Measurements from ENCODE around the gene RALGPS1. TPM values are rescaled to one million over a fixed set of nuclear protein-coding genes. Genes with fewer than 3 reads are reported as not detected.
A peak's percentile ranks its signal among the peaks of the same experiment; 100 is the strongest.

The RALGPS1 gene
- total RNA-seq, 2 experiments from 2014 or later = 14.1 to 14.4 TPM

DNA sequence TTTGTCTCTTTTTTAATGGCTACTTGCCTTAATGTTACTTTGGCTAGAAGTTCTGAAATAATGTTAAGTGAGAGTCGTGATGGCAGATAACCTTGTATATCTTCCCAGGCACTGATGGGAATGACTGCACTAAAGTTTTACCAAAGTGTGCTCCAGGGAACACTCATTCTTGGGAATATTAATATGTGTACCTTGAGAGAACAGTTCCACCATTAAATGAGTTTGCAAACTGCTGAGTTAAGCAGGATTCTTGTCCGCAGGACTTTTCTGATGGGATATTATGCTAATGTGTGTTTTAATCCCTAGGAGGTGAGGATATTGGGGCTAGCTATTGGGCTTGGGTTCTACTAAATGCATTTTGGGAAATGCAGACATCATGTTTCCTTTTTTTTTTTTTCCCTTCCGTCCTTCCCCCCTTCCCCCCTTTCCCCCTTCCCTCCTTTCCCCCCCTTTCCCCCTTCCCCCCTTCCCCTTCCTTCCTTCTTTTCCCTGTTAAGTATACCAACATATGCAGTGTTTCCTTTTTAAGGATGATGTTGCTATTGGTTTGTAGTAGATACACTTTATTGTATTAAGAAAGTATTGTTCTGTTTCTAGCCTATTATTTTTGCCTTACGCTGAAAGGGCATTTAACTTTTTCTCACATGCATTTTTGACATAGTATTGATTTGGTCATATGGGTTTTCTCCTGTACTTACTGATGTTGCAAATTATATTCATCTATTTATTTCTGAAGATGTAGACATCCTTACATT, 38.6 kb upstream of the RALGPS1 start:
- intact Hi-C loops (cut with micrococcal nuclease; ENCODE audit: unreplicated experiment) = no loop called here
- no TSS peak for BruUV-seq (replicated peaks)
- CTCF ChIA-PET (ENCODE audit: unreplicated experiment) = no interaction called here
- Histone ChIP-seq H4K20me1 (ENCODE audit: insufficient read depth, low read length) (no peaks in the 10 kb centered on the region), H3K9me2 (ENCODE audit: insufficient read depth, low read length) (no peaks in the 10 kb centered on the region), H3K4me1 (ENCODE audit: insufficient read depth, low read length, poor library complexity, severe bottlenecking) (peaks cover 12% of the 10 kb centered on the region), H3K4me2 (ENCODE audit: low read length) (no peak overlapping the region), H2AFZ (ENCODE audit: low read length) (no peak overlapping the region), H3K36me3 (ENCODE audit: insufficient read depth, low read length) (peaks cover 19% of the 10 kb centered on the region), H3K79me2 (ENCODE audit: insufficient read depth, low read depth, low read length) (no peaks in the 10 kb centered on the region), H3K4me3 (ENCODE audit: low read depth, low read length, poor library complexity, severe bottlenecking) (no peak overlapping the region), H3K9me3 (ENCODE audit: low read length) (no peaks in the 10 kb centered on the region), H3K27ac (ENCODE audit: low read depth, low read length, poor library complexity, severe bottlenecking) (no peak overlapping the region)
- POLR2A ChIA-PET = no interaction called here
- no peak for DNase-seq (ENCODE audit: low spot score)
- TF ChIP-seq, protein P1, sequence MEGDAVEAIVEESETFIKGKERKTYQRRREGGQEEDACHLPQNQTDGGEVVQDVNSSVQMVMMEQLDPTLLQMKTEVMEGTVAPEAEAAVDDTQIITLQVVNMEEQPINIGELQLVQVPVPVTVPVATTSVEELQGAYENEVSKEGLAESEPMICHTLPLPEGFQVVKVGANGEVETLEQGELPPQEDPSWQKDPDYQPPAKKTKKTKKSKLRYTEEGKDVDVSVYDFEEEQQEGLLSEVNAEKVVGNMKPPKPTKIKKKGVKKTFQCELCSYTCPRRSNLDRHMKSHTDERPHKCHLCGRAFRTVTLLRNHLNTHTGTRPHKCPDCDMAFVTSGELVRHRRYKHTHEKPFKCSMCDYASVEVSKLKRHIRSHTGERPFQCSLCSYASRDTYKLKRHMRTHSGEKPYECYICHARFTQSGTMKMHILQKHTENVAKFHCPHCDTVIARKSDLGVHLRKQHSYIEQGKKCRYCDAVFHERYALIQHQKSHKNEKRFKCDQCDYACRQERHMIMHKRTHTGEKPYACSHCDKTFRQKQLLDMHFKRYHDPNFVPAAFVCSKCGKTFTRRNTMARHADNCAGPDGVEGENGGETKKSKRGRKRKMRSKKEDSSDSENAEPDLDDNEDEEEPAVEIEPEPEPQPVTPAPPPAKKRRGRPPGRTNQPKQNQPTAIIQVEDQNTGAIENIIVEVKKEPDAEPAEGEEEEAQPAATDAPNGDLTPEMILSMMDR (conservative IDR thresholded peaks at IDR 0.05; ENCODE audit: low read length) = no peak
- TF ChIP-seq EZH2phosphoT487 (IDR thresholded peaks at IDR 0.05; ENCODE audit: borderline replicate concordance, low read depth, low read length) = no peak

DNA sequence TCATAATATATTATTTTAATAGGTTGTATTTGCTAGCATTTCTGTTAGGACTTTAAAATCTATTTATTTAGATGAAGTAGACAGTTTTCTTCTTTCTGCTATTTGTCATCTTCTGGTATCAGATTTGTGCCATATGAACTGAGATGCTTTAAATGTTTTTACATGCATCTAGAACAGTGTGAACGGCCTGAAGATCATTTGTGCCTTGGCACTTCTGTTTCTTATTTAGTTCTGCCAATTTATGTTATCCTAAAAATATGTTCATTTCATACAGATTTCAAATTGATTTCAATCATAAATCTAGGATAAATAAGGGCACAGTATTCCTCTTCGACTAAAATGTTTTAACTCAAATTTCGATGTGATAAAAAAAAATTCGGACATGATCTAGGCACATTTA, 38.1 kb upstream of the RALGPS1 start:
- POLR2A ChIA-PET = no interaction called here
- intact Hi-C loops (cut with micrococcal nuclease; ENCODE audit: unreplicated experiment) = no loop called here

DNA sequence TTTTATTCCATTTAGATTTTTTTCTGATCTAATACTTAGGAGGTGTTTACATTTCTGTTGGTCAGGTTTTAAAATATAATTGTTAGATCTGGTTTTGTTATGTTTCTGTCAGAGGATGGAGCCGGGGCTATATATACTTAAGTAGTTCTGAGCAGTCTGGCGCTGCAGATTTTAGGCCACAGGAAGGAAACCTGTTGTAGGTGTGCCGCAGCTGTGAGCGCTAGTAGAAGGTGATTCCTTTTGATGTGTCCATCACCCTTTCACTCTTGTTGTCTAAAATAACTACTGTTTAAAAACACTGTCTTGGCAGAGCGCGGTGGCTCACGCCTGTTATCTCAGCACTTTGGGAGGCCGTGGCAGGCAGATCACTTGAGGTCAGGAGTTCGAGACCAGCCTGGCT, 37.2 kb upstream of the RALGPS1 start:
- peaks cover 24% of the 10 kb centered on the region for H3K36me3 ChIP-seq (ENCODE audit: insufficient read depth, low read length)
- no peak overlapping the region for H3K27ac ChIP-seq (ENCODE audit: low read depth, low read length, poor library complexity, severe bottlenecking)
- ChIA-PET POLR2A (no interaction called here), CTCF (ENCODE audit: unreplicated experiment) (no interaction called here)
- no peak overlapping the region for H3K4me3 ChIP-seq (ENCODE audit: low read depth, low read length, poor library complexity, severe bottlenecking)
- no peaks in the 10 kb centered on the region for H3K9me2 ChIP-seq (ENCODE audit: insufficient read depth, low read length)
- H3K4me2 ChIP-seq (ENCODE audit: low read length) = no peak overlapping the region
- intact Hi-C loops (cut with micrococcal nuclease; ENCODE audit: unreplicated experiment) = no loop called here
- H3K4me1 ChIP-seq (ENCODE audit: insufficient read depth, low read length, poor library complexity, severe bottlenecking) = peaks cover 12% of the 10 kb centered on the region
- H4K20me1 ChIP-seq (ENCODE audit: insufficient read depth, low read length) = 0 out of 2 replicates have a peak, but pooled peaks cover 6% of the 10 kb centered on the region
- no TSS peak for BruUV-seq (replicated peaks)
- H3K9me3 ChIP-seq (ENCODE audit: low read length) = no peaks in the 10 kb centered on the region
- DNase-seq (ENCODE audit: low spot score) = peak; percentile 34
- no peak for TF ChIP-seq EZH2phosphoT487 (IDR thresholded peaks at IDR 0.05; ENCODE audit: borderline replicate concordance, low read depth, low read length)
- TF ChIP-seq, protein P1 (conservative IDR thresholded peaks at IDR 0.05; ENCODE audit: low read length) = no peak
- no peaks in the 10 kb centered on the region for H3K79me2 ChIP-seq (ENCODE audit: insufficient read depth, low read depth, low read length)
- H2AFZ ChIP-seq (ENCODE audit: low read length) = no peak overlapping the region

More for the DNA sequence above, 38.1 kb upstream of the RALGPS1 start:
- CTCF ChIA-PET (ENCODE audit: unreplicated experiment) = no interaction called here
- Histone ChIP-seq H3K36me3 (ENCODE audit: insufficient read depth, low read length) (peaks cover 23% of the 10 kb centered on the region), H2AFZ (ENCODE audit: low read length) (no peak overlapping the region), H3K9me3 (ENCODE audit: low read length) (no peaks in the 10 kb centered on the region), H3K79me2 (ENCODE audit: insufficient read depth, low read depth, low read length) (no peaks in the 10 kb centered on the region), H3K4me1 (ENCODE audit: insufficient read depth, low read length, poor library complexity, severe bottlenecking) (peaks cover 12% of the 10 kb centered on the region), H3K9me2 (ENCODE audit: insufficient read depth, low read length) (no peaks in the 10 kb centered on the region), H3K4me3 (ENCODE audit: low read depth, low read length, poor library complexity, severe bottlenecking) (no peak overlapping the region), H4K20me1 (ENCODE audit: insufficient read depth, low read length) (no peaks in the 10 kb centered on the region), H3K27ac (ENCODE audit: low read depth, low read length, poor library complexity, severe bottlenecking) (no peak overlapping the region), H3K4me2 (ENCODE audit: low read length) (no peak overlapping the region)
- no peak for DNase-seq (ENCODE audit: low spot score)
- BruUV-seq (replicated peaks) = no TSS peak
- no peak for TF ChIP-seq EZH2phosphoT487 (IDR thresholded peaks at IDR 0.05; ENCODE audit: borderline replicate concordance, low read depth, low read length)
- TF ChIP-seq, protein P1 (conservative IDR thresholded peaks at IDR 0.05; ENCODE audit: low read length) = no peak

All from OCI-LY7 (cell line).